OCI-LY1 (cell line): ENCODE data around the gene CCR7.

Source experiments
- H2AFZ ChIP-seq: fragments of 200-600 bp; sonication (generic), shearing (Covaris generic); 2 replicates; pipeline ENCODE4 v1.6.0; 2014; ENCODE audit warnings: antibody characterized with exemption, mild to moderate bottlenecking, low read length
- H3F3A ChIP-seq: fragments of 200-600 bp; sonication (generic), shearing (Covaris generic); 2 replicates; pipeline ENCODE4 v1.6.0; 2014; ENCODE audit warnings: mild to moderate bottlenecking, antibody characterized with exemption, low read length, moderate library complexity; ENCODE audit not compliant: insufficient read depth
- H3K27ac ChIP-seq: fragments of 200-600 bp; sonication (generic); 2 replicates; pipeline ENCODE4 v1.5.1; 2014; ENCODE audit warnings: low read length, mixed run types, mild to moderate bottlenecking, low read depth; ENCODE audit not compliant: poor library complexity, severe bottlenecking
- H3K27me3 ChIP-seq: fragments of 200-600 bp; sonication (generic); 2 replicates; pipeline ENCODE4 v1.6.0; 2014; ENCODE audit warnings: antibody characterized with exemption, mild to moderate bottlenecking, low read length, moderate library complexity; ENCODE audit not compliant: insufficient read depth
- H3K36me3 ChIP-seq: fragments of 200-600 bp; sonication (generic); 2 replicates; pipeline ENCODE4 v1.6.1; 2014; ENCODE audit warnings: mild to moderate bottlenecking, antibody characterized with exemption, low read length, moderate library complexity, mixed read lengths; ENCODE audit not compliant: insufficient read depth
- H3K4me1 ChIP-seq: fragments of 200-600 bp; sonication (generic); 2 replicates; pipeline ENCODE4 v1.5.1; 2014; ENCODE audit warnings: mild to moderate bottlenecking, low read length, moderate library complexity; ENCODE audit not compliant: insufficient read depth, severe bottlenecking
- H3K4me2 ChIP-seq: fragments of 200-600 bp; sonication (generic), shearing (Covaris generic); 2 replicates; pipeline ENCODE4 v1.6.1; 2014; ENCODE audit warnings: low read length
- H3K4me3 ChIP-seq: fragments of 200-600 bp; sonication (generic); 2 replicates; pipeline ENCODE4 v1.5.1; 2014; ENCODE audit warnings: low read length, low read depth, mild to moderate bottlenecking, mixed read lengths; ENCODE audit not compliant: poor library complexity, severe bottlenecking
- H3K79me2 ChIP-seq: fragments of 200-600 bp; shearing (Covaris generic); 2 replicates; pipeline ENCODE4 v1.6.1; 2016; ENCODE audit warnings: mixed run types, low read length, mixed read lengths; ENCODE audit not compliant: insufficient read depth
- H3K9ac ChIP-seq: fragments of 200-600 bp; sonication (generic), shearing (Covaris generic); 2 replicates; pipeline ENCODE4 v1.6.1; 2014; ENCODE audit warnings: mild to moderate bottlenecking, low read length, mixed read lengths
- H3K9me2 ChIP-seq: fragments of 200-600 bp; sonication (generic), shearing (Covaris generic); 2 replicates; pipeline ENCODE4 v1.6.1; 2014; ENCODE audit warnings: low read depth, mild to moderate bottlenecking, low read length, mixed read lengths
- H3K9me3 ChIP-seq: fragments of 200-600 bp; shearing (Covaris generic); 2 replicates; pipeline ENCODE4 v1.6.1; 2014; ENCODE audit warnings: low read length, mixed read lengths
- H4K20me1 ChIP-seq: fragments of 200-600 bp; sonication (generic), shearing (Covaris generic); 2 replicates; pipeline ENCODE4 v1.6.0; 2016; ENCODE audit warnings: mild to moderate bottlenecking, low read length; ENCODE audit not compliant: insufficient read depth
- EZH2 ChIP-seq: fragments of 200-600 bp; sonication (generic), shearing (Covaris generic); IDR thresholded peaks from 2 replicates; pipeline ENCODE4 v1.8.0; 2017; ENCODE audit warnings: borderline replicate concordance, mixed run types, mild to moderate bottlenecking, antibody characterized with exemption, low read length, moderate library complexity, mixed read lengths
- TF ChIP-seq, protein P1 (sequence below): fragments of 200-600 bp; sonication (generic), shearing (Covaris generic); IDR thresholded peaks from 2 replicates; pipeline ENCODE4 v1.5.1; 2017; ENCODE audit warnings: mild to moderate bottlenecking, antibody characterized with exemption, low read length, moderate library complexity, mixed read lengths

The CCR7 gene

DNA sequence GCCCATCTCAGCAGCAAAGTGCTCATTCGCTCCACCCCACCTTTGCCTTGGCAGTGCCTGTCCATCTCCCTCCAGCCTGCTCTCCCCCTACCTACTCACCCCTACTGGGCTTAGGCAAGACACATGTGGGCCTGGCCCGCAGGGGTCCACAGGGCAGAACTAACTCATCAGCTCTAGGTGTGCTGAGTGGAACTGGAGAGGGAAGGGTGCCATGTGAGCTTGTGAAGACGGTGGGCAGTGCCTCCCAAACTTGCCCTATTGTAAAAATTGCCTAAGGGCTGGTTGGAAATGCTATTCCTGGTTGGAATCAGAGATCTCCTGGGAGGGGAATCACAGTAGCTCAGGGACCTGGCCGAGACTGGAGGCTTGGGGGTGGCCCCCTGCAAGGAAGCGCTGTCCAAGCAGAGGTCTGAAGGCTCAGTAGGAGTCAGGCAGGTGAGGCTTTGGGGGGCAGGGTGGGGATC lies 34.7 kb downstream of the CCR7 start:
- H3K27ac ChIP-seq, result peak overlapping the region; percentile 99
- no peak for TF ChIP-seq EZH2
- TF ChIP-seq, protein P1, sequence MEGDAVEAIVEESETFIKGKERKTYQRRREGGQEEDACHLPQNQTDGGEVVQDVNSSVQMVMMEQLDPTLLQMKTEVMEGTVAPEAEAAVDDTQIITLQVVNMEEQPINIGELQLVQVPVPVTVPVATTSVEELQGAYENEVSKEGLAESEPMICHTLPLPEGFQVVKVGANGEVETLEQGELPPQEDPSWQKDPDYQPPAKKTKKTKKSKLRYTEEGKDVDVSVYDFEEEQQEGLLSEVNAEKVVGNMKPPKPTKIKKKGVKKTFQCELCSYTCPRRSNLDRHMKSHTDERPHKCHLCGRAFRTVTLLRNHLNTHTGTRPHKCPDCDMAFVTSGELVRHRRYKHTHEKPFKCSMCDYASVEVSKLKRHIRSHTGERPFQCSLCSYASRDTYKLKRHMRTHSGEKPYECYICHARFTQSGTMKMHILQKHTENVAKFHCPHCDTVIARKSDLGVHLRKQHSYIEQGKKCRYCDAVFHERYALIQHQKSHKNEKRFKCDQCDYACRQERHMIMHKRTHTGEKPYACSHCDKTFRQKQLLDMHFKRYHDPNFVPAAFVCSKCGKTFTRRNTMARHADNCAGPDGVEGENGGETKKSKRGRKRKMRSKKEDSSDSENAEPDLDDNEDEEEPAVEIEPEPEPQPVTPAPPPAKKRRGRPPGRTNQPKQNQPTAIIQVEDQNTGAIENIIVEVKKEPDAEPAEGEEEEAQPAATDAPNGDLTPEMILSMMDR, result no peak
- H3K4me3 ChIP-seq, result no peak overlapping the region
- no peaks in the 10 kb centered on the region; the same call in 1 of the 2 replicates for H3K36me3 ChIP-seq
- no peak overlapping the region for H2AFZ ChIP-seq
- no peaks in the 10 kb centered on the region for H3K27me3 ChIP-seq
- H3K9me3 ChIP-seq, result peaks cover 5% of the 10 kb centered on the region
- no peaks in the 10 kb centered on the region for H3K79me2 ChIP-seq
- H3K9me2 ChIP-seq, result no peaks in the 10 kb centered on the region
- peak overlapping the region; percentile 54 for H3K9ac ChIP-seq
- H3F3A ChIP-seq, result no peaks in the 10 kb centered on the region
- H4K20me1 ChIP-seq, result no peaks in the 10 kb centered on the region
- H3K4me1 ChIP-seq, result peaks cover 65% of the 10 kb centered on the region
- peak overlapping the region; percentile 71; the same call in 1 of the 2 replicates for H3K4me2 ChIP-seq

DNA sequence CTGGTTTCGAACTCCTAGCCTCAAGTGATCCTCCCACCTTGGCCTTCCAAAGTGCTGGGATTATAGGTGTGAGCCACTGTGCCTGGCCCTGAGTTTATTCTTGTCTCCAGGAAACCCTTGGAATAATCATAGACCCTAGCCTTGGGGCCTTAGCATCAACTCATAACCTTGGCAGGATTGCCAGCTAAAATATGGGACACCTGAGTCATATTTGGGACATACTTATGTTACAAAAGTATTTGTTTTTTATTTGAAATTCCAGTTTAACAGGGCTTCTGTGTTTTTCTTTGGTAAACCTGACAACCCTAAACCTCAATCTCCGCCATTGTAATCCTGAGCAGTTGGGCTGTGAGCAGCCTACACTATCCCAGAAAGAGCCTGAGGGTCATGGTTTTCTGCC lies 35.3 kb downstream of the CCR7 start:
- Histone ChIP-seq H3K27me3 (no peaks in the 10 kb centered on the region), H3K9ac (peak overlapping the region; percentile 54; the same call in 1 of the 2 replicates), H3K4me1 (peaks cover 65% of the 10 kb centered on the region), H3K4me2 (no peak overlapping the region), H3F3A (no peaks in the 10 kb centered on the region), H3K9me3 (peaks cover 8% of the 10 kb centered on the region), H3K9me2 (no peaks in the 10 kb centered on the region), H4K20me1 (no peaks in the 10 kb centered on the region), H3K36me3 (no peaks in the 10 kb centered on the region; the same call in 1 of the 2 replicates), H2AFZ (no peak overlapping the region), H3K4me3 (no peak overlapping the region), H3K79me2 (no peaks in the 10 kb centered on the region), H3K27ac (peak overlapping the region; percentile 99)
- TF ChIP-seq, protein P1, result no peak
- TF ChIP-seq EZH2, result no peak

DNA sequence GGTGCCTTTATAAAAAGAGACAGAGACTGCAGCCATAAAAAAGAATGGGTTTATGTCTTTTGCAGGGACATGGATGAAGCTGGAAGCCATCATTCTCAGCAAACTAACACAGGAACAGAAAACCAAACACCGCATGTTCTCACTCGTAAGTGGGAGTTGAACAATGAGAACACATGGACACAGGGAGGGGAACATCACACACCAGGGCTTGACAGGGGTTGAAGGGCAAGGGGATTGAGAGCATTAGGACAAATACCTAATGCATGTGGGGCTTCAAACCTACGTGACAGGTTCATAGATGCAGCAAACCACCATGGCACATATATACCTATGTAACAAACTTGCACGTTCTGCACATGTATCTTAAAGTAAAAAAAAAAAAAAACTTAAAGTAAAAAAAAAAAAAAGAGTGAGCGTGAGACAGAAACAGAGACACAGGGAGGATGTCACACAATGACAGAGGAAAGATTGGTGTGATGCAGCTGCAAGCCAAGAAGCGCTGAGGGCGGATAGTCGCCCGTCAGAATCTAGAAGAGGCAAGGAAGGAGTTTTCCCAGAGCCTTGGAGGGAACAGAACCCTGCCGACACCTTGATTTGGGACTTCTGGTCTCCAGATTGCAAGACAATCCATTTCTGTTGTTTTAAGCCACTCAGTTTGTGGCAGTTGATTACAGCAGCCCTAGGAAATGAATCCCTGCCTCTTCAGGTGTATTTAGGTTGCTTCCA lies 36.4 kb downstream of the CCR7 start:
- Histone ChIP-seq H3K9me3 (peaks cover 12% of the 10 kb centered on the region), H3K4me1 (peaks cover 56% of the 10 kb centered on the region), H3K27ac (peak overlapping the region; percentile 28), H3K79me2 (no peaks in the 10 kb centered on the region), H3K36me3 (no peaks in the 10 kb centered on the region; the same call in 1 of the 2 replicates), H2AFZ (no peak overlapping the region), H3F3A (no peaks in the 10 kb centered on the region), H4K20me1 (no peaks in the 10 kb centered on the region), H3K9me2 (no peaks in the 10 kb centered on the region), H3K4me3 (no peak overlapping the region), H3K9ac (no peak overlapping the region; the same call in 1 of the 2 replicates), H3K4me2 (no peak overlapping the region), H3K27me3 (no peaks in the 10 kb centered on the region)
- no peak for TF ChIP-seq EZH2
- TF ChIP-seq, protein P1, result no peak
